Suprapubic skin (tissue), 4 donors: ENCODE results near the gene IFTAP. TPM values are rescaled to one million over a fixed set of nuclear protein-coding genes. Genes with fewer than 3 reads are reported as not detected.

Experiments used
- DNase-seq, 2 donors: peaks; one replicate each; pipeline ENCODE4 v3.0.0-alpha.2; 2019; ENCODE audit warnings: low spot score in 2 of 2
- H3K27ac ChIP-seq: fragments of 200-600 bp; sonication (generic); one replicate; pipeline ENCODE4 v1.5.1; 2019
- H3K27me3 ChIP-seq: fragments of 200-600 bp; sonication (generic); one replicate; pipeline ENCODE4 v1.5.1; 2019
- H3K36me3 ChIP-seq: fragments of 200-600 bp; sonication (generic); one replicate; pipeline ENCODE4 v1.5.1; 2019
- H3K4me1 ChIP-seq: fragments of 200-600 bp; sonication (generic); one replicate; pipeline ENCODE4 v1.5.1; 2019
- H3K4me3 ChIP-seq: fragments of 200-600 bp; sonication (generic); one replicate; pipeline ENCODE4 v1.5.1; 2019; ENCODE audit warnings: mild to moderate bottlenecking
- H3K9me3 ChIP-seq: fragments of 200-600 bp; sonication (generic); one replicate; pipeline ENCODE4 v1.5.1; 2019
- EP300 ChIP-seq: sonication (generic); formaldehyde crosslinking; IDR thresholded peaks from one replicate; pipeline ENCODE4 v1.6.1; 2017; ENCODE audit warnings: antibody characterized with exemption
- POLR2A ChIP-seq, 2 donors: fragments of 450-650 bp; IDR thresholded peaks; one replicate each; pipeline ENCODE4 v1.6.1; 2017; ENCODE audit warnings: antibody characterized with exemption in 2 of 2, mild to moderate bottlenecking in 2 of 2, moderate library complexity in 2 of 2
- POLR2AphosphoS5 ChIP-seq, 3 donors: sonication (generic); formaldehyde crosslinking; IDR thresholded peaks; one replicate each; pipeline ENCODE4 v1.6.1; 2017; ENCODE audit warnings: antibody characterized with exemption in 3 of 3
- WGBS: methylation state at CpG from one replicate; pipeline ENCODE4 v1.1.5; 2018; 5-methylcytosine and 5-hydroxymethylcytosine counted together
- total RNA-seq, 4 donors: library from RNA; depleted of rRNA; stranded (reverse); fragments of >200 nt; gene quantifications; one replicate each; pipeline ENCODE4 v1.1.0, GENCODE V29; 2016
- TF ChIP-seq, protein P1 (sequence below), 2 donors: fragments of 200-600 bp in 1 of 2; fragments of 450-650 bp in 1 of 2; sonication (generic) in 1 of 2; IDR thresholded peaks; one replicate each; pipeline ENCODE4 v1.5.1; 2016 to 2019; ENCODE audit warnings: antibody characterized with exemption in 2 of 2, mild to moderate bottlenecking in 1 of 2, moderate library complexity in 1 of 2

IFTAP gene
- total RNA-seq, 4 donors from 2014 or later = 6.6 to 17.8 (median 8.8) TPM

- no peak for DNase-seq
- H3K9me3 ChIP-seq = no peaks in the 10 kb centered on the region
- no peak overlapping the region for H3K27ac ChIP-seq
- no peaks in the 10 kb centered on the region for H3K36me3 ChIP-seq
- TF ChIP-seq, protein P1, sequence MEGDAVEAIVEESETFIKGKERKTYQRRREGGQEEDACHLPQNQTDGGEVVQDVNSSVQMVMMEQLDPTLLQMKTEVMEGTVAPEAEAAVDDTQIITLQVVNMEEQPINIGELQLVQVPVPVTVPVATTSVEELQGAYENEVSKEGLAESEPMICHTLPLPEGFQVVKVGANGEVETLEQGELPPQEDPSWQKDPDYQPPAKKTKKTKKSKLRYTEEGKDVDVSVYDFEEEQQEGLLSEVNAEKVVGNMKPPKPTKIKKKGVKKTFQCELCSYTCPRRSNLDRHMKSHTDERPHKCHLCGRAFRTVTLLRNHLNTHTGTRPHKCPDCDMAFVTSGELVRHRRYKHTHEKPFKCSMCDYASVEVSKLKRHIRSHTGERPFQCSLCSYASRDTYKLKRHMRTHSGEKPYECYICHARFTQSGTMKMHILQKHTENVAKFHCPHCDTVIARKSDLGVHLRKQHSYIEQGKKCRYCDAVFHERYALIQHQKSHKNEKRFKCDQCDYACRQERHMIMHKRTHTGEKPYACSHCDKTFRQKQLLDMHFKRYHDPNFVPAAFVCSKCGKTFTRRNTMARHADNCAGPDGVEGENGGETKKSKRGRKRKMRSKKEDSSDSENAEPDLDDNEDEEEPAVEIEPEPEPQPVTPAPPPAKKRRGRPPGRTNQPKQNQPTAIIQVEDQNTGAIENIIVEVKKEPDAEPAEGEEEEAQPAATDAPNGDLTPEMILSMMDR (IDR thresholded peaks at IDR 0.05) = no peak
- TF ChIP-seq EP300 (no peak), POLR2AphosphoS5 (IDR thresholded peaks at IDR 0.05) (no peak), POLR2A (IDR thresholded peaks at IDR 0.05) (no peak)
- WGBS = 86% methylated on average over 7 of the region's 7 CpGs
- H3K4me1 ChIP-seq = peaks cover 3% of the 10 kb centered on the region
- H3K4me3 ChIP-seq = no peak overlapping the region
- no peaks in the 10 kb centered on the region for H3K27me3 ChIP-seq
These were observed 5.9 kb downstream of the IFTAP start for GRCh38 chr11:36600180-36600579.

DNA sequence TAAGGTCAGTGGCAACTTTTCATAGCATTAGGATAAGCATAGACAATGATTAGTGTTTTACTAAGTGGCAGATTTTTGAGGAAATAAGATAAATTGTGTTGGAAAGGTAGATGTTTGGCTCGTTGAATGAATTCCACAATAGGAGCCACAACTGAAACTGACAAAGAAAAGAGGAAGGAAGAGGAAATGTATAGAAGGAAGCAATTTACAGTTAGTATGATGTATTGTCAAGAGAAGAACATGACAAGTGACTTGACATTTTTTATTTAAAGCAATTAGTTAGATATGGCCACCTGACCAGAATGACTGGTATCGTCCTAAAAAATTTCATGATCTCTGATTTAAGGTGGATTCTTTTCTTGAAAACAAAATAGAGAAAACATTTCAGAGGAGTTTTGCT, 6.9 kb downstream of the IFTAP start:
- DNase-seq = no peak
- Histone ChIP-seq H3K27me3 (no peaks in the 10 kb centered on the region), H3K4me1 (no peaks in the 10 kb centered on the region), H3K36me3 (no peaks in the 10 kb centered on the region), H3K9me3 (no peaks in the 10 kb centered on the region), H3K4me3 (no peak overlapping the region), H3K27ac (no peak overlapping the region)
- TF ChIP-seq POLR2AphosphoS5 (IDR thresholded peaks at IDR 0.05) = no peak
- no peak for TF ChIP-seq POLR2A (IDR thresholded peaks at IDR 0.05)
- TF ChIP-seq, protein P1 (IDR thresholded peaks at IDR 0.05) = no peak
- TF ChIP-seq EP300 = no peak
- WGBS = 83% methylated on average over 2 of the region's 2 CpGs

DNA sequence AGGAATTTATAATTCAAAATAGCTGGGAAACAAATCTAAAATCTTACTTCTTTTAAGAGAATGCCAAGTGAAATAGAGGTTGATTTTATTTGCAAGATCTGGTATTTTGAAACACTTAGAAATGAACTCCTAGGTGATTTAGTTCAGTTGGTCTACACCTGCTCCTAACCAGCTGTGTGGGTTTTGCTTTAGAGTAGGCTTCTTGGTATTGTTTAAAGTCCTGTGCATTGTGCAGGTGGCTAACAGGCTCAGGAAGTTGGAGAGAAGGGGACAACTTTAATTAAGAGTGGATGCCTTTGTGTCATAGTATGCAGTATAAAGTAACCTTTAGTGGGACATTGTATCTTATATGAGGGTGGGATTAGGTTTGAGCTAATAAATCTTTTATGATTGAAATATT, 7.8 kb downstream of the IFTAP start:
- Histone ChIP-seq H3K9me3 (no peaks in the 10 kb centered on the region), H3K4me1 (no peaks in the 10 kb centered on the region), H3K36me3 (no peaks in the 10 kb centered on the region), H3K4me3 (no peak overlapping the region), H3K27ac (no peak overlapping the region), H3K27me3 (no peaks in the 10 kb centered on the region)
- TF ChIP-seq POLR2AphosphoS5 (IDR thresholded peaks at IDR 0.05) (no peak), EP300 (no peak), POLR2A (IDR thresholded peaks at IDR 0.05) (no peak)
- TF ChIP-seq, protein P1 (IDR thresholded peaks at IDR 0.05) = no peak
- no peak for DNase-seq

- Histone ChIP-seq H3K4me1 (no peaks in the 10 kb centered on the region), H3K27ac (no peak overlapping the region), H3K27me3 (no peaks in the 10 kb centered on the region), H3K36me3 (no peaks in the 10 kb centered on the region), H3K9me3 (no peaks in the 10 kb centered on the region), H3K4me3 (no peak overlapping the region)
- TF ChIP-seq POLR2AphosphoS5 (IDR thresholded peaks at IDR 0.05) (no peak), POLR2A (IDR thresholded peaks at IDR 0.05) (no peak), EP300 (no peak)
- TF ChIP-seq, protein P1 (IDR thresholded peaks at IDR 0.05) = no peak
- 87% methylated on average over 6 of the region's 6 CpGs for WGBS
- DNase-seq = no peak
These were observed 11.2 kb downstream of the IFTAP start for GRCh38 chr11:36605221-36606216.

GRCh38 chr11:36608491-36609199, 14.3 kb downstream of the IFTAP start:
- TF ChIP-seq, protein P1 (IDR thresholded peaks at IDR 0.05) = no peak
- TF ChIP-seq POLR2AphosphoS5 (IDR thresholded peaks at IDR 0.05) = no peak
- no peak for TF ChIP-seq EP300
- TF ChIP-seq POLR2A (IDR thresholded peaks at IDR 0.05) = no peak
- no peaks in the 10 kb centered on the region for H3K4me1 ChIP-seq
- DNase-seq = no peak
- H3K27me3 ChIP-seq = no peaks in the 10 kb centered on the region
- H3K9me3 ChIP-seq = no peaks in the 10 kb centered on the region
- 92% methylated on average over 1 of the region's 1 CpG for WGBS
- H3K4me3 ChIP-seq = no peak overlapping the region
- no peak overlapping the region for H3K27ac ChIP-seq
- no peaks in the 10 kb centered on the region for H3K36me3 ChIP-seq
